HG03159 (cell line): ENCODE data around the gene HSPA12A.

Source experiments
- ATAC-seq: cut with Tn5 transposase; IDR thresholded peaks from one replicate; pipeline ENCODE4 v1.9.1; 2021; ENCODE audit warnings: mild to moderate bottlenecking, moderate library complexity; ENCODE audit not compliant: unreplicated experiment

Gene HSPA12A

DNA sequence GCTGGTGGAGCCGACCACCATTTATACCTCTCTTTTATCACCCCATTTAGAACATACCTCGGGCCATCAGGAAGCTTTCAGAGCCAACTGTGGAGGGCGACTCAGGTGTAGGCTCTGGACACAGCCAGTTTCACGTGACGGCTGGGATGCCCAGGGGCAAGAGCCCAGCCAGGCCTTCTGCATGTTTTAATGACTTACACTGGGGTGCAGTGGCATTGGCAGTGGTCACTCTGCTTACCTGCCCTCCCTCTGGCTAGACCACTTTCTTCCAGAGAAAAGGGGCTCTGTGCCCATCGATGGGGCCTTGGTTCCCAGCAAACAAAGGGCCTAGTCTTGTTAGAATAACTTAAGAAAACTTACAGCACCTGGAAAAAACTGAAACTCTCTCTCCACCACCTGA lies 71.7 kb downstream of the HSPA12A start:
- ATAC-seq: no peak

DNA sequence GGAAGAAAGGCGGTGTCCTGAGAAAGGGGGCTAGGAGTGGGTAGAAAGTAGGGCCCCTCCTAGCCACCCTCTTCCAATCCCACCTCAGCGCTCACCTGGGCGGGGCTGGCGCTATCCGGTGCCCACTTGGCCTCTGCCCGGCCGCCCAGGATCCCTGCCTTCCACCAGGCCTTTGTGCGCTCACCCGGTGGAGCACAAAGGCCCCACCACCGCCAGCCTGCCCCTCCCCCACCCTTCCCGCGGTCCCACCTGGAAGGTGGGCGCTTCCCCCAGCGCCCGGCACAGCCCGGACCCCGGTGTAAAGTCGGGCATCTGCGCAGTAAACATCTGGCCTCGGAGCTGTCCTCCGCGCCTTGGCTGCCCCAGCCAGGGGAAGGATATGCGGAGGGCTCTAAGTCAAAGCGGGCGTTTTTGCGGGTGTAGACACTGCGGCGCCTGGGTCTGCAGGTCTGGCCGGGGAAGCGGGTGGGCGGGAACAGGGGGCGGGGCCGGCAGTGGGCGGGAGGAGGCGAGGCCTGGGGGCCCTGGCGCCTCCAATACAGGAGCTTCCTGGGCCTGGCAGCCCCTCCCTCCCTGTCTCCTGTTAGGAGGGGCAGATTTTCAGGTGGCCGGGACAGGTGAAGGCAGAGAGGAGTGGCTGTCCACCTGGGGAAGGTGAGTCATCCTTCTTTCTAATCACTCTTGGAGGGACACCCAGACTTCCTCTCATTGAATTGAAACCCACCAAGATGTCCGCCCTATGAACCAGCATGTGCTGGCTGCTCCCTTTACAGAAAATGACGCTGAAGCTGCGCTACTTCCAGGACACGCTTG lies 72.3 kb downstream of the HSPA12A start:
- ATAC-seq: no peak

DNA sequence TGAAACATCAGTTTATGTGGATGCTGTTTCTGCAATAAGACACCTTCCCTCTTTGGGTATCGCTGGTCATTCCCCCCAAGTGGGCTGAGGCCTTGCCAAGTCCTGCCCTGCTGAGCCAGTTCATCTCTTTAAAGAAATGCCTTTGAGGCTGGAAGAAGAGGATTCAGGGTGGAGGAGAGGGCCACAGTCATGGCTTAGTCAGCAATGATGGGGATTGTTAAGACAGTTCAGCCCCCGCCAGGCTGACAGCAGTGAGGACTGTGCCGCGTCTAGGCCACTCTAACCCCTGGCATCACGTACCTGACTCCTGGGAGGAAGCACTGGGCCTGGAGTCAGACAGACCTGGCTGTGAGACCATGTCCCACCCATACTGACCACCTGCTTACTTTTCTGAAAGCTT lies 73.3 kb downstream of the HSPA12A start:
- ATAC-seq: no peak

DNA sequence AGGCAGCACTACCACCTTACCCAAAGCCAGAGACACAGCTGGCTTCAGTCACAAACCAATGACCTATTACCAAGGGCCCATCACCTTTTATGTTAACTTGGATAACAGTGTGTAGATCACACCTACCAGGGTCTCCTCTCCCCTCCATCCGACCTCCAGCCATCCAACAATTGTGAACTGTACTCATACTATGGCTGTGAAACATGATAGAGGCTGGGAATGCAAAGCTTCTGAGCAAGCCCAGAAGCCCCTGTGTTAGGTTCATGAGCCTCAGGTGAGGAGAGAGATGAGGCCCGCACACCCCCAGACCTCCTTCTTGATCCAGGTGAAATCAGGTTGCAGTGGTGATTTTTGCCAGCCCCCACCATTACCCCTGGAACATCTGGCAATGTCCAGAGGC lies 73.9 kb downstream of the HSPA12A start:
- ATAC-seq: no peak

DNA sequence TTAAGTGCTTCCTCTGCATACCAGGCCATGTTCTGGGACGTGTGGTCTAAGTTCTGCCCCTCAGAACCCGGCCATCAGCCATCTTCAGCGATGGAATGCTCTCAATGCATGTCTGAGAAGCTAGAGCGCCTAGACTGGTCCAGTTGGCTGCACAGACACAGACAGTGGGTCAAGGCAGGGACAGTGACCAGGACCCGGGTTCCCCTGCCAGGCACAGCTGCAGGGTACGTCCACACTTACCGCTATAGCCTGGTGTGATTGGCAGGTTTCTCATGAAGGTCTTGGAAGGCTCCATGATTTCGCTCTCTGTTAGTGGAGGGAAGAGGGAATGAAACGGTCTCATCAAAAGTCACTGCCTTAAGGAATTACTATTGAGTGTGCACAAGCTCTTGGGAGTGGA lies 74.3 kb downstream of the HSPA12A start:
- no peak for ATAC-seq

DNA sequence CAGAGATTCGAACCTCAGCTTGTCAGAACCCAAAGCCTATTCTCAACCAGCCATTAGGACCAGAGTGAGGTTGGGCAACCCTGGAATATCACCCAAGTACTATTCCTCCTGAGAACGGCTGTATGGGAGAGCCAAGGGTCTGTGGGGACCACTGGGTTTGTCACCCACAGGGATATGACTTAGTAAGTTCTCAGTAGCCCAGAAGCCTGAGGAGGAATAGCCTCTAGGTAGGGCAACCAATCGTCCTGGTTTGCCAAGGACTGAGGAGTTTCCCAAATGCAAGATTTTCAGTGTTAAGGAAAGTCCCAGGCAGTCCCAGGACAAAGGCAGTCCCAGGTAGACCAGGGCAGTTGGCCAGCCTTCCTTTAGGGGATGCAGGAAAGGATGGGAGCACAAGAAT lies 74.9 kb downstream of the HSPA12A start:
- ATAC-seq: no peak

DNA sequence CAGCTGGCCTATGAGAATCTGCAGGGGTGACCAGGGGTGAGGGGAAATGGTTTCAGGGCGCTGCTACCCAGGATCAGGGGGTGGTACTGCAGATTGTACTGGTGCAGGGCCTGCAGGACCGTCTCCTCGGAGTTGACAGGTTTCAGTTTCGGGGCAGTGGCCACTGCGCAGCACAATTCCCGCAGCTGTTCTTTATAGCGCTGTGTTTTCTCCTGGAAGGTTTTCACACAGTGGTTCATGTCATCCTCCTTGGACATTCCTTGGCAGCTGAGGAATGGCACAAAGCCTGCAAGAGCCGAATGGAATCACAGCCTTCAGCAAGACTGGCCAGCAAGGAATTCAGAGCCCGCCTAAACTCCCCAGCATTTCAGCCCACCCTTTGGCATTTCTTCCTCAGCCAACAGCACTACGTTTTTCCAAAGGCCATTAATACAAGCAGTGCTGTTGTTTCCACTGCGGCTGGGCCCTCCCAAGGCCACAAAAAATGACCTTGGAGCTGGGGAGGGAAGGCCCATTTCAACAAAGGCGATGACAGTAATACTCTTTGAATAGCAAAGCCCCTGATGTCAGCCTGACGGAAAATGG lies 76.7 kb downstream of the HSPA12A start:
- no peak for ATAC-seq

DNA sequence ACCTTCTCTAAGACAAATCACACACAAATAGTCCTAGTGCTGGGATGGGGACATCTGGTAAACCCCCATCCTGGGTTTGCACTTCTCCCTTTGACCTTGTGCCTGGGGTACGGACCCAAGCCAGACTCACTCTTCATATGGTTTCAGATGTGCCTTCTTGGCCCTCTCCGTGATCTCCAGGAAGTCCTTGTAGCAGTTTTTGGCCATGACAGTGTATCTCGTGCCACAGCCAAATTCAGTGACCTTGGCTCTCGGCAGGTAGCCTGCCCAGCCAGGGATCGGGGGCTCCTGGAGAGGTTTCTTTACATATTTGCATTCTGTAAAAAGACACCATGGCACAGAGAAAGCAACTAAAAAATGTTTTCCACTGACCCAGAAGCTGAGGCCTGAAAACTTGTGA lies 77.7 kb downstream of the HSPA12A start:
- no peak for ATAC-seq

DNA sequence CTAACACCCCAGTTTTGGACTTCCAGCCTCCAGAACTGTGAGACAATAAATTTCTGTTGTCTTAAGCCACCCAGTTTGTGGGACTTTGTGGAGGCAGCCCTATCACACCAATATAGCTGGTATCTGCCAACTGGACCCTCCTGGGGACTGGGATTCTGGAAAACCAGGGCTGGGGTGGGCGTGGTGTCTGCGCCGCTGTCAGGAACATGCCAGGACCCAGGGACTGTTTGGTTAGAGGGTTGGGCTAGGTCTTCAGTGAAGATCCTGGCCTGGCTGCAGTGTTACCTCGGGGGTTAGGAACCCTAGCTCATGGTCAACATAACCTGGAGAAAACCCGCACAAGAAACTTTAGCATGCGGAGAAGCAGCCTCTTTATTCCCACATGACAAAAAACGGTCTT lies 79.0 kb downstream of the HSPA12A start:
- no peak for ATAC-seq

DNA sequence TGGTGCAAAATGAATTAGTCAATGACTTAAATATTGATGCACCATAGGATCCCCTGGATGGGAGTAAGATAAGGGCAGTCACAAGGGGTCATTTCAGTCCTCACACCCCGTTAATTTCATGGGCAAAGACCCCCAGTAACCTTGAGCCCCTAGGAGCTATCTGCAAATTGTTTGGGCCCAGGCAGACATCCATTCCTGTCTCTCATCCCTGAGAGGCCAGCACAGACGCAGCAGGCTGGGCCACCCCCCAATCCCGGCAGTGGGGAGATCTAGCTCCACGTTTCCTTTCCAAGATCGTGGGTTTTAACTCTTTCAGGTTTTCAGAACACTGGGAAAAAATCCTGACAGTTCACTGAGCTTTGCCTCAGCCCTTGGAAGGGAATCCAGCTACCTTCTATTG lies 81.5 kb downstream of the HSPA12A start:
- ATAC-seq: no peak

DNA sequence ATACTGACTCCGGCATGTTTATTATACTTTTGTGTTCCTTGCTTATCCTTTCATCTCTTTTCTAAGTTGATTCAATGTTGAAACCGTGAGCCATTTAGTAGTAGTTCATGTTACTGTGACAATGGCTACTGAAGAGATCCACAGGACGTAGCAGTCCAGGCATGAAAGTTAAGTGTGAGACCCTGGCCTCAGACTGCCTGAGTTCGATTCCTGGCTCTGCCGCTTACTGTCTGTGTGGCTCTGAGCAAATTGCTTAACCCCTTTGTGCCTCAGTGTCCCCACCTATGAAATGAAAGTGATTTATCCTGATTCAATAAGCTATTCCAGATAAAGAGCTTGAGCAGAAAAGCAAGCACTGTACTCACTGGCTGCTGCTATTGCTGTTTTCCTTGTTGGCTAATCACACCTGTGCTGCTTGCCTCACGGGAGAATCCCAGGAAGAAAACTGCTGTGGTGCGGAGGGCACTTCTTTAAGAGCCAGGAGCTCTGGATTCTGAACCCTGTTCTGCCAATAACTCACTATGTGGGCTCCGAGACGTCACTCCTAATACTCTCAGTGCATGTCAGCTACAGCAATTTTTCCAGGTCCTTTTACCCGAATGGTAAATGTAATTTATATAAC lies 83.2 kb downstream of the HSPA12A start:
- no peak for ATAC-seq

DNA sequence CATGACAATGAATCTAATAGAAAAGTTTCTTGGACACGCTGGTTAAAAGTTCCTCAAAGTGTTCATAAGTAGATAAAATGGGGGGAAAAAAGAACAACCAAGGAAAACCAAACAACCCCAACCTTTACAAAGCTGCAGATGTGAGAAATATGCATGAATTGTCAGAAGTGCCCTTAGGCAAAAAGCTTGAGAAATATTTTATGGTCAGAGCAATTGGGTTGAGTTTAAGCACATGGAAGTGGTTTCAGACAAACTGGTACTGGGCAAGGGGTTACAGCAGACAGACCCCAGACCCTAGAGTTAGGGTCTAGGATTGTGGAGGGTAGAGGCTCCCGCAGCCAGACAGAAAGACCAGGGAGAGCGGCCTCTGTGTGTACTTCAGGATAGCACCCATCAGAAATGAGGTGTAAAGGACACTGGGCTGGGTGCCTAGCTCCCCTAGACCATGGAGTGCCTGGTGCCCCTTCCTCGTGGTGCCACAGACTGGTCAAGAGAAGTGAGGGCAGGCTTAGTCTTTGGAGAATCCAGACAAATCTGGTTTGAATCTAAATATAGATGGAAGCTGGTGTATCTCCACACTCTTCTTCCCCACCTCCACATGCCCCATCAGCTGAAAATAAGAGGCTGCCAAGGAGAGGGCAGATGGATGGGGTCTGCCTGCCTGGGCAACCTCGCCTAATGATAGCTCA lies 84.4 kb downstream of the HSPA12A start:
- no peak for ATAC-seq

DNA sequence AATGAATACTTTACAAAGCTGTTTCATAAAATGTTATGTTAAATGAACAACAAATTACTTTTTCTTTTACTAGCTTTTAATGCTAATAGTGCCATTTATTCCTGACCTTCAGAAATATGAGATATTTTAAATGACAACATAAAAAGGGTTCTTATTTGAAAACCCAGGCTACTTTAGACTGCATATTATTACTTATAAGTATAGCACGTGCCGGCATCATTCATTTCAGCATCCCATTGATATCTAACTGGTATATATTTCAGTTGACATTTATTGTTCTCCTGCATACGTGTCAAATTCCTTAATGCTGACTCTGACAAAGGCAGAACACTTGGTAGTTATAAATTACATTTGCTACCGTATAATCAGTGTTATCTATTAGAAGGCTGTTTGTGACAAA lies 86.3 kb downstream of the HSPA12A start:
- ATAC-seq: no peak

DNA sequence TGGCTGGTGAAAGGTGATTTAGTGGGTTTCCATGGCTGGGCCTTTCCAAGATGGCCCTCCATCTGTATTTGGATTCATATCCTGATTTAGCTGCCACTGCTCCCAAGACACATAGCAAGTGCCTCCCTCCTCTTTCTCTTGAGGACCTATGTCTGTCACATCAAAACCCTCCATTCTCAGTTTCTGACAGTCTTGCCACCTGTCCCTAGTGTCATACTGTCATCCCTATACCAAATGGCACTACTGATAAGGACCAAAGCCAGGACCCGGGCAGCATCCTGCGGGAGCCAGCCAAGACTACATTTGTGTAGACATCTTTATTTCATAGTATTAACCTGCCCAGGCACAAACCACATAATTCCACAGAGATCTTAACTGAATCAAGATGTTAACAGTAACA lies 86.8 kb downstream of the HSPA12A start:
- no peak for ATAC-seq

DNA sequence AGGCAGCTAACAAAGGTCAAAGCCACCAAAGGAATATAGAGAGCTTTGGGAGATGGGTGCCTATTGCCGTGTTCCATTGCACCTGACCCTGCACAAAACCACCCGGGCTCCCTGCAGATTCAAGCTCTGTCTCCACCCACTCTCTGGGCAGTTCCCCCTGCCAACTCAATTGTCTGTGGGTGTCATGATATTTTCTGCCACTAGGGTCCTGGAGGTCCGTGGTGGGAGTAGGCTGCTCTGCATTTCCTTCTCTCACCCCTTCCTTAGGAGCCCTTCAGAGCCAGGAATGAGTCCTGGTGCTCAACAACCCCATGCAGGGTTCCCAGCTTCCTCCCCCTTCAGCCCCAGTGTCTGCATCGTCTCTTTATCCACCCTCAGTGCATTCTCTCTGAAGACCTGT lies 87.5 kb downstream of the HSPA12A start:
- ATAC-seq: peak; percentile 81

DNA sequence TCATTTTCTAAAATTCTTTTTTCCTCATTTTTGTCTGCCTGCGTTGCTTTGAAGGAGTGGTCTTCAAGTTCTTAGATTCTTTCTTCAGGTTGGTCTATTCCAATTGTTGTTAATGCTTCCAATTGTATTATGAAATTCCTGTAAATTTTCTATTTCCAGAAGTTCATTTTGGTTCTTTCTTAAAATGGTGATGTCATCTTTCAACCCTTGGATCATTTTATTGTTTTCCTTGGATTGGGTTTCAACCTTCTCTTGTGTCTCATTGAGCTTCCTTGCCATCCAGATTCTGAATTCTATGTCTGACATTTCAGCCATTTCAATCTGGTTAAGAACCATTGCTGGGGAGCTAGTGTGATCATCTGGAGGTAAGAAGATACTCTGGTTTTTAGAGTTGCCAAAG lies 88.5 kb downstream of the HSPA12A start:
- no peak for ATAC-seq

DNA sequence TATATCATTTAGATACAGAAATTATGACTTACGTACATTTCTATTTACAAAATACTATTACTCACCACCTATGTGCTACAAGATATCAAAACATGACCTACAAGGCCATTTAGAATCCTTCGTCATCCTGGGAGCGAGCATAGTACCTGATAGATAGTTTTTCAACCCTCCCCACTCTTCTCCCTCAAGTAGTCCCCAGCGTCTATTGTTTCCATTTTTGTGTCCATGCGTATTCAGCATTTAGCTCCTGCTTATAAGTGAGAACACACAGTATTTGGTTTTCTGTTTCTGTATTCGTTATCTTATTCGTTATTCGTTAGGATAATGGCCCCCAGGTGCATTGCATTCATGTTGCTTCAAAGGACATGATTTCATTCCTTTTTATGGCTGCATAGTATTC lies 93.5 kb downstream of the HSPA12A start:
- no peak for ATAC-seq

DNA sequence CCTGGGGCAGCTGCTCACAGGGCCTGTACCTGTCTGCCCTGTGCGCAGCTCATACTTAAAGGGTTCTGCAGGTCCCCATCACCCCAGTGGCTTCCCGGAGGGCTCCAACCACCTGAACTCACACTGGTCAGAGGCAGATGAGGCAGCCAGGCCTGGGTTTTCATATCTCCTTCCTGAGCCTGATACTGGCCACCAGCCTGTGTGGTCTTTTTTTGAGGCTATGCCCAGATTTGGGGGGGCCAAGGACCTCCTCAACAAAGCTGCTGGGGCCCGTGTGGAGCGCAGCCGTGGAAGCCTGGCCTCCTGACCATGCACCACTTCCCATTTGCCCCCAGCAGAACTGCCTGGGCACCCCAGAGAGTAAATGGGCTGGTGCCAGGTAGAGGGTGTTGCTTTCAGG lies 95.9 kb downstream of the HSPA12A start:
- ATAC-seq: no peak

DNA sequence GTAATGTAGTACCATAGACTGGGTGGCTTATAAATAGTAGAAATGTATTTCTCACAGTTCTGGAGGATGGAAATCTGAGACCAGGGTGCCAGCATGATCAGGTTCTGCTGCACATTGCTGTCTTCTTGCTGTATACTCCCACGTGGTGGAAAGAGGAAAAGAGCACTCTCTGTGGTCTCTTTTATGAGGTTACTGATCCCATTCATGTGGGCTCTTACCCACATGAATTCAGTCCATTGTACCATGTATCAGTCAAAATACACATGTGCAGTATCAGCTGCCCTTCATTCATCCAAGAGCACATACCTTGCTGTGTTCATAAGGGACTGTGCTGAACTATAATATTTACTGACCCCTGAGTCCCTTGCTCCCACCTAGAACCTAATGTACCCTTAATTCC lies 104.5 kb downstream of the HSPA12A start:
- no peak for ATAC-seq

DNA sequence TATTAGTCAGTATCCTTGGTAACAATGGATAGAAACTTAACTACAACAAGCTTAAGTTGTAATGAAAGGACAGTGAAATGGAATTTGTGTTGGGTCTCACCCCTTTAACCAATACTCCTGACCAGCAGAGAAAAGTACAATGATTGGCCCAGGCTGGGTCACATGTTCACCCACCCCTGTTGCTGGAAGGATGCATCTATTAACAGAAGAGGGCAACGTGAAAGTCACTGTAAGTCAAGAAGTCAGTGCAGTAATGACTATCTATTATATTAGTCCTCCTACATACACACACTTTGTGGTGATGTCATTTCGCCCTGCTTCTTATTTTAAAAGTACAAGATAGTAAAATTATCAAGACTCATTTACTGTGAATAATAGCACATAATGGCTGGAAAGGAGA lies 105.4 kb downstream of the HSPA12A start:
- ATAC-seq: peak; percentile 76

DNA sequence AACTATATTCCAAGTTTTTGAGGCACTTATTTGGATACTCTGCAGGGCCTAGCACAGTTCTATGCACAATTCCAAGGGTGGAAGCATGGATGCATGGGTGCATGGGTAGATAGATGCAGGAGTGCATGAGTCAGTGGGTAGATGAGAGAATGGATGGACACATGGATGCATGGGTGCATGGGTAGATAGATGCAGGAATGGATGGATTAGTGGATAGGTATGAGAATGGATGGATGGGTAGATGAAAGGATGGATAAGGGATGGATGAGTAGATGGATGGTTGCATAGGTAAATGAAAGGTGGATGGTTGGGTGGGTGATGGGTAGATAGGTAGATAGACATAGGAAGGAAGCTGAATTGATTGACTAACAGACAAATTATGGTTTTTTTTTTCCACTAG lies 106.0 kb downstream of the HSPA12A start:
- no peak for ATAC-seq
